Transverse colon (tissue), 4 donors: Measurements from ENCODE around the gene GOLGA1. TPM values are rescaled to one million over a fixed set of nuclear protein-coding genes. Genes with fewer than 3 reads are reported as not detected.
A peak's percentile ranks its signal among the peaks of the same experiment; 100 is the strongest.

Source experiments
- DNase-seq: peaks from one replicate; pipeline ENCODE4 v3.0.0-alpha.2; 2019
- H3K27ac ChIP-seq, 4 donors: fragments of 200-600 bp; sonication (generic); 2 replicates each; pipeline ENCODE4 v1.5.1; 2016 to 2018; ENCODE audit warnings: inconsistent platforms in 4 of 4
- H3K27me3 ChIP-seq: fragments of 200-600 bp; sonication (generic); 2 replicates; pipeline ENCODE4 v1.5.1; 2017; ENCODE audit warnings: inconsistent platforms
- H3K36me3 ChIP-seq, 4 donors: fragments of 200-600 bp; sonication (generic); 2 replicates each; pipeline ENCODE4 v1.5.1; 2017 to 2019; ENCODE audit warnings: inconsistent platforms in 4 of 4
- H3K4me1 ChIP-seq, 4 donors: fragments of 200-600 bp; sonication (generic); 2 replicates each; pipeline ENCODE4 v1.5.1; 2017 to 2020; ENCODE audit warnings: inconsistent platforms in 4 of 4
- H3K4me3 ChIP-seq, 4 donors: fragments of 200-600 bp; sonication (generic); 1 replicate in 1 of 4; 2 replicates in 3 of 4; pipeline versions ENCODE4 v1.5.1 to v1.6.1; 2017 to 2019; ENCODE audit warnings: inconsistent platforms in 4 of 4
- H3K9me3 ChIP-seq, 2 donors: fragments of 200-600 bp; sonication (generic); 2 replicates each; pipeline ENCODE4 v1.5.1; 2017 to 2019; ENCODE audit warnings: inconsistent platforms in 2 of 2
- EP300 ChIP-seq: sonication (generic); formaldehyde crosslinking; IDR thresholded peaks from one replicate; pipeline ENCODE4 v1.6.1; 2017; ENCODE audit warnings: antibody characterized with exemption, low read depth
- POLR2A ChIP-seq: fragments of 450-650 bp; IDR thresholded peaks from one replicate; pipeline ENCODE4 v1.6.1; 2016; ENCODE audit warnings: antibody characterized with exemption, mild to moderate bottlenecking, moderate library complexity
- POLR2AphosphoS5 ChIP-seq, 3 donors: sonication (generic); formaldehyde crosslinking; IDR thresholded peaks; one replicate each; pipeline ENCODE4 v1.6.1; 2016; ENCODE audit warnings: antibody characterized with exemption in 3 of 3
- WGBS, 2 donors: methylation state at CpG; one replicate each; pipeline ENCODE4 v1.1.5; 2018; ENCODE audit warnings: low coverage in 1 of 2; 5-methylcytosine and 5-hydroxymethylcytosine counted together
- in situ Hi-C, 4 donors: fragments of 200-750 bp; cut with MboI; loops; one replicate each; pipeline versions ENCODE4 v1.15.0 to v1.15.1; 2017; ENCODE audit warnings: low sequenced_read_pairs in 3 of 4, low pct_ligation_motif_present in 1 of 4, low pct_unique_long_range_greater_than_20kb in 1 of 4
- intact Hi-C: fragments of 100-400 bp; cut with DNase I; formaldehyde crosslinking; loops from one replicate; pipeline ENCODE4 v1.15.1; 2023; ENCODE audit warnings: low total_unique reads
- total RNA-seq, 4 donors: library from RNA; depleted of rRNA; stranded (reverse); fragments of >200 nt; gene quantifications; one replicate each; pipeline ENCODE4 v1.1.0, GENCODE V29; 2016
- TF ChIP-seq, protein P1 (sequence below), 5 experiments: fragments of 200-600 bp in 3 of 5; fragments of 450-650 bp in 2 of 5; sonication (generic) in 3 of 5; IDR thresholded peaks; 1 replicate in 2 of 5; 2 replicates in 3 of 5; pipeline ENCODE4 v1.5.1; 2016 to 2017; ENCODE audit warnings: antibody characterized with exemption in 5 of 5, inconsistent platforms in 3 of 5, mild to moderate bottlenecking in 2 of 5, moderate library complexity in 1 of 5

Gene GOLGA1
- total RNA-seq, 4 donors from 2014 or later = 24.3 to 144 (median 30.1) TPM

DNA sequence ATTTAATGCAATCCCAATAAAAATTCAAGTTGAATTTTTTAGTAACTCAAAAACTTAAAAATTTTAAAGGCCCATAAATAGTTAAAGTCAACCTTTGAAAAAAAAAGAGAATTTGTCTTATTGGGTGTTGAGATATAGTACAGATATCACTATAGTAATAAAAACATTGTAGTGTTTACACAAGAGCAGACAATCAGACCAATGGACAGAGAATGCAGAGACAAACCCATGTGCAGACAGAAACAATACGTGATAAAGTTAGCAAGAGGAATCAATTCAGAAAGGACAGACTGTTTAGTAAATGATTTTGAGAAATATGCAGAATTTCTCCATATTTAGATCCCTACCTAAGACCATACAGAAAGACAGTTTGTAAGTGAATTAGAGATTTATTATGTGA, 33.9 kb downstream of the GOLGA1 start:
- no peak overlapping the region for H3K4me3 ChIP-seq
- WGBS, 2 donors = 33 to 50% methylated on average over 1 of the region's 1 CpG
- H3K4me1 ChIP-seq = peaks cover 0 to 11% (median 0%) of the 10 kb centered on the region in 4 donors
- in situ Hi-C loops = loop anchor here in 1 of 4 donors (25.0 kb wide), 1 partner anchor 455 kb away; no protein-coding TSS in a partner anchor
- no peak for DNase-seq
- H3K27me3 ChIP-seq = no peaks in the 10 kb centered on the region
- intact Hi-C loops = no loop called here
- TF ChIP-seq POLR2AphosphoS5 (IDR thresholded peaks at IDR 0.05) (no peak), POLR2A (no peak), EP300 (no peak)
- TF ChIP-seq, protein P1, sequence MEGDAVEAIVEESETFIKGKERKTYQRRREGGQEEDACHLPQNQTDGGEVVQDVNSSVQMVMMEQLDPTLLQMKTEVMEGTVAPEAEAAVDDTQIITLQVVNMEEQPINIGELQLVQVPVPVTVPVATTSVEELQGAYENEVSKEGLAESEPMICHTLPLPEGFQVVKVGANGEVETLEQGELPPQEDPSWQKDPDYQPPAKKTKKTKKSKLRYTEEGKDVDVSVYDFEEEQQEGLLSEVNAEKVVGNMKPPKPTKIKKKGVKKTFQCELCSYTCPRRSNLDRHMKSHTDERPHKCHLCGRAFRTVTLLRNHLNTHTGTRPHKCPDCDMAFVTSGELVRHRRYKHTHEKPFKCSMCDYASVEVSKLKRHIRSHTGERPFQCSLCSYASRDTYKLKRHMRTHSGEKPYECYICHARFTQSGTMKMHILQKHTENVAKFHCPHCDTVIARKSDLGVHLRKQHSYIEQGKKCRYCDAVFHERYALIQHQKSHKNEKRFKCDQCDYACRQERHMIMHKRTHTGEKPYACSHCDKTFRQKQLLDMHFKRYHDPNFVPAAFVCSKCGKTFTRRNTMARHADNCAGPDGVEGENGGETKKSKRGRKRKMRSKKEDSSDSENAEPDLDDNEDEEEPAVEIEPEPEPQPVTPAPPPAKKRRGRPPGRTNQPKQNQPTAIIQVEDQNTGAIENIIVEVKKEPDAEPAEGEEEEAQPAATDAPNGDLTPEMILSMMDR (IDR thresholded peaks at IDR 0.05) = no peak
- H3K36me3 ChIP-seq = peaks cover 0 to 51% (median 5%) of the 10 kb centered on the region in 4 donors
- no peaks in the 10 kb centered on the region for H3K9me3 ChIP-seq
- H3K27ac ChIP-seq = no peak overlapping the region

DNA sequence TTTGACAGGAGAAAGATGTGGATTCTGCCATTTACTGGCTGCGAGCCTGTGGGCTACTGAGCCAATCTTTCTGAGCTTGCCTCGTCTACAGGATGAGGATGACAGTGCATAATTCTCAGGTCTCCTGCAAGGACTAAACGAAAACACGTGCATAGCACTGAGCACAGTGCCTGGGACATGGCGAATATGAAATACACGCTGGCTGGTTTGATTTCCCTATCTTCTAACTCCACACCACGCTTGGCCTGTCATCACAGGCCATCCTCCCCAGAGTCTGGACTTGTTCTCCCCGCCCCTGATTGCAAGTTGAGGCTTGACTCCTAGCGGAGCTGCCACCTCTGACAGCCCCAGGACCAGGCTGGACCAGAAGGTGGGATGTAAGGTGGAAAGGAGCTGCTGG, 41.0 kb downstream of the GOLGA1 start:
- intact Hi-C loops (no loop called here), in situ Hi-C loops (loop anchor here in 1 of 4 donors (25.0 kb wide), 1 partner anchor 462 kb away; no protein-coding TSS in a partner anchor)
- TF ChIP-seq POLR2A = no peak
- TF ChIP-seq, protein P1 (IDR thresholded peaks at IDR 0.05) = no peak
- TF ChIP-seq POLR2AphosphoS5 (IDR thresholded peaks at IDR 0.05) = no peak
- no peak for TF ChIP-seq EP300
- no peaks in the 10 kb centered on the region for H3K4me1 ChIP-seq
- WGBS, 2 donors = 93% methylated on average over 9 of the region's 9 CpGs; no CpG with 5 or more reads in 1 of the 2 donors
- H3K36me3 ChIP-seq = peaks cover 0 to 34% (median 17%) of the 10 kb centered on the region in 4 donors
- H3K4me3 ChIP-seq = no peak overlapping the region
- no peaks in the 10 kb centered on the region for H3K27me3 ChIP-seq
- no peak for DNase-seq
- H3K27ac ChIP-seq = no peak overlapping the region
- no peaks in the 10 kb centered on the region for H3K9me3 ChIP-seq

DNA sequence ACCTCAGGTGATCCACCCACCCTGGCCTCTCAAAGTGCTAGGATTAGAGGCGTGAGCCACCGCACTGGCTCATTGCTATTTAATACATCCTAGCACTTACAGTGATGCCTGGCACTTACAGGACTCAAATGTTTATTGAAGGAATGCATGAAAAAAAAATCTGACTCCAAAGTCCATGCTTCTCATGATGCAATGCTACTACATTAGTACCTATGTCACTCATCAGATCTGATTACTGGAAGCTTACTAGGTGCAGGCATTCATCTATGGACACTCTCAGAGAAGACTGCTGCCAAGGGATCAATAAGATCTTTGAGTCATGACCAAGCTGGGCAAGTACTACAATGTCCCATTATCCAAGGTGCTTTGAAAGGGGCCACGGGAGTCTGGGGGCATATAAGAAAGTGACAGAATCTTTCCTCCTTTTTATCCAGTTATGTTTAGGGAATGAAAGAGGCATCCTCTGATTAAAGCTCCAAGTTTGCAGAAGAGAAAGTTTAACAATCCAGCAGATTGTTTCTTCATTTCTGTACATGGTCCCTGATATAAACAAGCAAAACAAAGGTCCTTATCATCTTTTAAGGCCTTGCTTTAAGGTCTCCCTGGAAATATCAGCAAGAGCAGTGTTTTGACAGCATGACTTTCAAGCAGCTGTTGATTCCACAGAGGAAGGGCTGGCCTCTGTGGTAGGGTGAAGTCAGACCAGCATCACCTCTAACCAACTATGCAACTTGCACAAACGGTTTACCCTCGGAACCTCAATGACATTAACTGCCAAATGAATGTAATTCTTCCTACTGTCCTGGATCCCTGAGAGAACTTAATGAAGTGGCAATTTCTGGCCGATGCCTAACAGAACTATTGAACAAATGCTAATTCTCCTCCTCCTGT, 43.1 kb downstream of the GOLGA1 start:
- H3K9me3 ChIP-seq = no peaks in the 10 kb centered on the region
- intact Hi-C loops = no loop called here
- in situ Hi-C loops = no loop called here
- TF ChIP-seq POLR2A (no peak), EP300 (no peak), POLR2AphosphoS5 (IDR thresholded peaks at IDR 0.05) (no peak)
- TF ChIP-seq, protein P1 (IDR thresholded peaks at IDR 0.05) = no peak
- H3K27me3 ChIP-seq = no peaks in the 10 kb centered on the region
- WGBS, 2 donors = 87% methylated on average over 3 to 6 of the region's 6 CpGs
- no peaks in the 10 kb centered on the region for H3K4me1 ChIP-seq
- peaks cover 0 to 37% (median 18%) of the 10 kb centered on the region in 4 donors for H3K36me3 ChIP-seq
- H3K27ac ChIP-seq = no peak overlapping the region
- no peak for DNase-seq
- H3K4me3 ChIP-seq = no peak overlapping the region

DNA sequence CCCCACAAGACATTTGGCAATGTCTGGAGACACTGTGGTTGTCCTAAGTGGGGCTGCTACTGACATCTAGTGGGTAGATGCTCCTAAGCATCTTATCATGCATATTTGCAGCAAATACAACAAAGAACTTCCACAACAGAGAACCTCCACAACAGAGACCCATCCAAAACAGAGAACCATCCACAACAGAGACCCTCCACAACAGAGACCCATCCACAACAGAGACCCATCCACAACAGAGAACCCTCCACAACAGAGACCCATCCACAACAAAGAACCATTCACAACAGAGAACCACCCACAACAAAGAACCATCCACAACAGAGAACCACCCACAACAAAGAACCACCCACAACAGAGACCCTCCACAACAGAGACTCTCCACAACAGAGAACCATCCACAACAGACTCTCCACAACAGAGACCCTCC, 46.1 kb downstream of the GOLGA1 start:
- in situ Hi-C loops (no loop called here), intact Hi-C loops (loop anchor here (5.0 kb wide), 1 partner anchor 817 kb away; no protein-coding TSS in a partner anchor)
- Histone ChIP-seq H3K27ac (no peak overlapping the region), H3K4me3 (no peak overlapping the region), H3K9me3 (no peaks in the 10 kb centered on the region), H3K36me3 (peaks cover 0 to 49% (median 24%) of the 10 kb centered on the region in 4 donors), H3K27me3 (no peaks in the 10 kb centered on the region), H3K4me1 (no peaks in the 10 kb centered on the region)
- TF ChIP-seq, protein P1 (IDR thresholded peaks at IDR 0.05) = peak in 3 of 5 experiments; percentile 10 to 16 (median 14)
- TF ChIP-seq POLR2AphosphoS5 (IDR thresholded peaks at IDR 0.05) (no peak), POLR2A (no peak)
- no peak for DNase-seq
